Keratinocyte (primary cell): ENCODE data around the gene GALR1.

ENCODE experiments used
- EZH2 ChIP-seq: IDR thresholded peaks from one replicate; pipeline ENCODE4 v1.6.1; 2012; ENCODE audit warnings: inconsistent platforms, mild to moderate bottlenecking, low read length, moderate library complexity
- TF ChIP-seq, protein P1 (sequence below), 3 experiments: IDR thresholded peaks in 1 of 3; conservative IDR thresholded peaks in 1 of 3; optimal IDR thresholded peaks in 1 of 3; 2 replicates in 2 of 3; 3 replicates in 1 of 3; pipeline versions ENCODE3 to v1.5.1; 2011; ENCODE audit warnings: low read length in 3 of 3, mild to moderate bottlenecking in 3 of 3, moderate library complexity in 2 of 3, control low read depth in 1 of 3, inconsistent platforms in 1 of 3; ENCODE audit not compliant: insufficient read depth in 2 of 3; ENCODE audit errors: extremely low read depth in 1 of 3

DNA sequence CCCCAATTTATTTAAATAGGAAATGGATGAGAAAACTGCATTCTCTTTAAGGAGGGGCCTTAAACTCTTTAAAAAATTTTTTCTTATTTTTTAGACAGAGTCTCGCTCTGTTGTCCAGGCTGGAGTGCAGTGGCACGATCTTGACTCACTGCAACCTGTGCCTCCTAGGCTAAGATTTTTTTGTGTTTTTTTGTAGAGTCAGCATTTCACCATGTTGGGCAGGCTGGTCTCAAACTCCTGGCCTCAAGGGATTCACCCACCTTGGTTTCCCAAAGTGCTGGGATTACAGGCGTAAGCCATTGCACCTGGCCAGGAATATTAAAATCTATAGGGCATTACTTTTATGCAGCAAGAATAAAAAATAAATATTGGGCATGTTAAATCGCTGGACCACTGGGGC is 56.0 kb downstream of the GALR1 start:
- TF ChIP-seq, protein P1, sequence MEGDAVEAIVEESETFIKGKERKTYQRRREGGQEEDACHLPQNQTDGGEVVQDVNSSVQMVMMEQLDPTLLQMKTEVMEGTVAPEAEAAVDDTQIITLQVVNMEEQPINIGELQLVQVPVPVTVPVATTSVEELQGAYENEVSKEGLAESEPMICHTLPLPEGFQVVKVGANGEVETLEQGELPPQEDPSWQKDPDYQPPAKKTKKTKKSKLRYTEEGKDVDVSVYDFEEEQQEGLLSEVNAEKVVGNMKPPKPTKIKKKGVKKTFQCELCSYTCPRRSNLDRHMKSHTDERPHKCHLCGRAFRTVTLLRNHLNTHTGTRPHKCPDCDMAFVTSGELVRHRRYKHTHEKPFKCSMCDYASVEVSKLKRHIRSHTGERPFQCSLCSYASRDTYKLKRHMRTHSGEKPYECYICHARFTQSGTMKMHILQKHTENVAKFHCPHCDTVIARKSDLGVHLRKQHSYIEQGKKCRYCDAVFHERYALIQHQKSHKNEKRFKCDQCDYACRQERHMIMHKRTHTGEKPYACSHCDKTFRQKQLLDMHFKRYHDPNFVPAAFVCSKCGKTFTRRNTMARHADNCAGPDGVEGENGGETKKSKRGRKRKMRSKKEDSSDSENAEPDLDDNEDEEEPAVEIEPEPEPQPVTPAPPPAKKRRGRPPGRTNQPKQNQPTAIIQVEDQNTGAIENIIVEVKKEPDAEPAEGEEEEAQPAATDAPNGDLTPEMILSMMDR (optimal IDR thresholded peaks at IDR 0.05 in 1 of 3, IDR thresholded peaks at IDR 0.05 in 1 of 3, conservative IDR thresholded peaks at IDR 0.05 in 1 of 3; ENCODE audit: extremely low read depth in 1 of 3, insufficient read depth in 2 of 3, low read length in 3 of 3): no peak
- TF ChIP-seq EZH2: no peak
